GM18498 (cell line): Measurements from ENCODE around the gene TEX38.

Source experiments
- ATAC-seq: cut with Tn5 transposase; IDR thresholded peaks from one replicate; pipeline ENCODE4 v1.9.1; 2021; ENCODE audit warnings: mild to moderate bottlenecking, moderate library complexity; ENCODE audit not compliant: unreplicated experiment

Gene TEX38

DNA sequence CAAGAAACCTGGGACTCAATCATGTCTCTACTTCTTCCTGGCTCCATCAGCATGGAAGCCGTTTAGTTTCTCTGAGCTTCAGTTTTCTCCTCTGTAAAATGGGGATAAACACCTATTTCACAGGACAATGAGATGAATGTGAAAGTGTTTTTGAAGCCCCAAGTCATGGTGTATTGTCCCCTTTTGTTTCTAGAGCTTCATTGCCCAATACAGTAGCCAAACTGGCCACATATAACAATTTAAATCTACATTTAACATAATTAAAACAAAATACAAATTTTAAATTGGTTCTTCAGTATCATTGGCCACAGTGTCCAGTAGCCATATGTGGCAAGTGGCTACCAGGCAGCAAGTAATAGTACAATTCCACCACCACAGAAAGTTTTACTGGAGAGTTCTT, 49.5 kb downstream of the TEX38 start:
- no peak for ATAC-seq

DNA sequence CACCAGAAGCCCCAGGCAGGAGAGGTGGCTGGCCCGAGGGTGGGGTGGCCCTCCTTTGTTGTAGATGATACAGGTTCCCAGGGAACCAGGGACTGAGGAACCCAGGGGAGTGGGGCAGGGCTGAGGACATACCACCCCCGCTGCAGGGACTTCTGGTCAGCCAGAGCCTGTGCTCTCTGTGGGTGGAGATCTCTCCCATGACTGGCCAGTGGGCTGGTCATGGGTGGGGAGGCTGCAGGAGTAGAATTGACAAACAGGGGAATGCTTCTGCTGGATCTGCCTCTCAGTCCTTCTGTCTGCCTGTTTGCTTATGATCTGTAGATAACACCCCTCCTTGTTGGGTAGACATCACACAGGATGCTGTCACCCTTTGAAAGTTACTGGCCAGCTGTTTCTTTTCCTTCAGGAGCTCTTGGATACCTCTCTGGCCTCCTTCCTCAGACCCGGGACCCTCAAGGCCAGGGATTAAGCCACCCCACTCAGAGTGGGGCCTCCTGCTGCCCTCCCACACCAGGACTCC, 50.1 kb downstream of the TEX38 start:
- ATAC-seq = no peak
